OCI-LY7 (cell line): Measurements from ENCODE around the gene KRTAP10-10.

Experiments used
- EZH2phosphoT487 ChIP-seq: fragments of 200-600 bp; sonication (generic); IDR thresholded peaks from 2 replicates; pipeline ENCODE4 v1.6.1; 2018; ENCODE audit warnings: low read depth, borderline replicate concordance, mild to moderate bottlenecking, mixed run types, antibody characterized with exemption, low read length, moderate library complexity, mixed read lengths
- TF ChIP-seq, protein P1 (sequence below): fragments of 200-600 bp; sonication (generic); conservative IDR thresholded peaks from 2 replicates; pipeline ENCODE4 v1.5.1; 2014; ENCODE audit warnings: mild to moderate bottlenecking, antibody characterized with exemption, low read length, moderate library complexity, mixed read lengths

DNA sequence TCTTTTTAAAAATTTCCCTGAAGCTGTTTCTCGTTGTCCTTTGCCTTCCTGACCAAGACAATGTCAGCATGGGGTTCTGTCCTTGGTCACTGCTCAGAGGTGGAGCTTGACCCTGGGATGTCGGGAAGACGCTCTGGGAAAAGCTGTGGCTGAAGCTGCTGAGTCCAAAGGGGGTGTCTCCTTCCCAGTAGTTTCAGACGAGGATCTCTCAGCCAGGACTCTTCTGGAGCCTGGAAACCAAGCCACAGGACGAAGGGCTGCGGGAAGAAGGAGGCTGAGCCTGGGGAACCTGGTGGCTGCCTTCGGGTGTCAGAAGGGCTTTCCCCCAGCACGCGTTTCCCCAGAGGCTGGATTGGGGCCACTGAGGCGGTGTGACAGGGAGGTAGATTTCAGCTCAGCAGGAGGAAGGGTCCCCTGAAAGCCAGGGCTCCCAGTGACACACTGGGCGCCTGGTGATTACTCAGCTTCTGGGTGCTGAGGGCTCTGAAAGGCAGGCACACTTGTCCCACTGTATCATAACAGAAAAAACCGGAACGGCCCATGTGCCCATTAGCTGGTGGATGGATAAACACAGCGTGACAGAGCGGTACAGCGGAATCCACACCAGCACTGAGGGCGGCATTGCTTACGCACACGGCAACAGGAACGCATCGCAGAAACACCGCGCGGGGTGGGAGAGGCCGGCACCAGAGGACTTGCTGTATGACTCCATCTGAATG, 49.8 kb downstream of the KRTAP10-10 start:
- TF ChIP-seq, protein P1, sequence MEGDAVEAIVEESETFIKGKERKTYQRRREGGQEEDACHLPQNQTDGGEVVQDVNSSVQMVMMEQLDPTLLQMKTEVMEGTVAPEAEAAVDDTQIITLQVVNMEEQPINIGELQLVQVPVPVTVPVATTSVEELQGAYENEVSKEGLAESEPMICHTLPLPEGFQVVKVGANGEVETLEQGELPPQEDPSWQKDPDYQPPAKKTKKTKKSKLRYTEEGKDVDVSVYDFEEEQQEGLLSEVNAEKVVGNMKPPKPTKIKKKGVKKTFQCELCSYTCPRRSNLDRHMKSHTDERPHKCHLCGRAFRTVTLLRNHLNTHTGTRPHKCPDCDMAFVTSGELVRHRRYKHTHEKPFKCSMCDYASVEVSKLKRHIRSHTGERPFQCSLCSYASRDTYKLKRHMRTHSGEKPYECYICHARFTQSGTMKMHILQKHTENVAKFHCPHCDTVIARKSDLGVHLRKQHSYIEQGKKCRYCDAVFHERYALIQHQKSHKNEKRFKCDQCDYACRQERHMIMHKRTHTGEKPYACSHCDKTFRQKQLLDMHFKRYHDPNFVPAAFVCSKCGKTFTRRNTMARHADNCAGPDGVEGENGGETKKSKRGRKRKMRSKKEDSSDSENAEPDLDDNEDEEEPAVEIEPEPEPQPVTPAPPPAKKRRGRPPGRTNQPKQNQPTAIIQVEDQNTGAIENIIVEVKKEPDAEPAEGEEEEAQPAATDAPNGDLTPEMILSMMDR = no peak
- no peak for TF ChIP-seq EZH2phosphoT487
